GM19025 (cell line): ENCODE measurements around the gene VSNL1.

ENCODE experiments used
- ATAC-seq: cut with Tn5 transposase; IDR thresholded peaks from one replicate; pipeline ENCODE4 v1.9.1; 2021; ENCODE audit warnings: mild to moderate bottlenecking, low read depth, moderate library complexity; ENCODE audit not compliant: unreplicated experiment

VSNL1 gene

DNA sequence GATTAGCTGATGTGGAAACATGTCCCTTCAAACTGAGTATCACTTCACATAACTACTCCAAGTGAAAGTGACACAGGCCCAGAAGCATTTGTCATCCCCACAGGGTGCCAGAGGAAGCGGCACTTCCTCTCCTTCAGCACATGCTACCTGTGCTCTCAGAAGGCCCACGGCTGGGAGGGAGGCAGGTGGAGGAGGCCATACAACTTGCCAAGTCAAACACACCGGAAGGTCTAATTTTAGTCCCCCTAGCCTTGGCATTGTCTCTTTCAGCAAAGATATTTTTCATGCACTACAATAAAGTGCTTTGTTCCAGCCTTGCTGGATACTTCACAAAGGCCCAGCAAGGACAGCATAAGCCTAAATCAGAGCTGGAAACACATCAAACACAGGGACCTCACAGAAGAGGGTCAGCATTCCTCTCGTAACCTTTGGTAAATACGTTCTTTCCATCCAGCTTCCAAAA lies 38.0 kb downstream of the VSNL1 start:
- peak; percentile 70 for ATAC-seq

DNA sequence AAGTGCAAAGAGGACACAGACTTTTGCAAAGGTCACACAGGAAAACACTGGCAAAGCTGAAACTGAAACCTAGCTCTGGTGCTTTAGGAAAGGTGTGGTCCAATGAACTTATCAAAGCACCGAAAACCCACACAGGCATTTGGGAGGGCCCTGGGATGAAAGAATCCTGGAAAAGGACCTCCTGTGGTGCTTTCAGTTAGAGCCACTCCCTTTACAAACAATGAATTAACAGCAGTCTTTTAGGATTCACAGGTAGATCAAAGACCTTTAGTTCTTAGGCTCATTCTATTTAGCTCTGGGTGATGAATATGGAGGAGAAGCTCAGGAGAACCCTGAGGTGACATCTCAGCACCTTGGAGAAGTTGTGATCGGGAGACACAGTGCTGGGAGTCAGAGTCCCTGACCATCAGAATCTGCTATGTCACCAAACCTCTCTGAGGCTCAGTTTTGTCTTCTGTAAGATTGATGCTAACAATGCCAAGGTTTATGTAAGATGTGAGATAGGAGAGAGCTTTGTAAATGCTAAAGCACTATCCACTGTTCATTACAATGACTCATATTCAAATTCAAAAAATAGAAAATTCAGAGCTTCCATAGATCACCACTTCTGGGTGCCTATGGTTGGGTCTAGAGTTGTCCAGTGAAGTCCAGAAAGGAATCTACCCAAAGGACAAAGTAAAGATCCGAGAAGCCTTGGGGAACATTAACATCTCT lies 39.3 kb downstream of the VSNL1 start:
- ATAC-seq = no peak

DNA sequence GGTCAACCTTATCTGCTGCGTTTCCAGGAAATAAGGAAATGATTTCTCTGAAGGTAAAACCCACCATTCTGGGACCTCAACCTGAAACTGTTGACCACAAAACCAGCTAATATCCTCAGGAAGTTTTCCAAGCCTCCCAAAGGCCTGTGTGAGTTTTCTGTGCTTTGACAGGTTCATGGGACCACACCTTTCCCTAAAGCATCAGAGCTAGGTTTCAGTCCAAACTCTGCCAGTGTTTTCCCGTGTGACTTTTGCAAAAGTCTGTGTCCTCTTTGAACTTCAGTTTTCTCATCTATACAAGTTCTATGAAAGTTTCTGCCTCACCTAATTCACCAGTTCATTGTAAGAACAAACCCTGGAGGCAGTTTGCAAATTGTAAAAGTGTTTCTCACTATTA lies 39.8 kb downstream of the VSNL1 start:
- no peak for ATAC-seq

DNA sequence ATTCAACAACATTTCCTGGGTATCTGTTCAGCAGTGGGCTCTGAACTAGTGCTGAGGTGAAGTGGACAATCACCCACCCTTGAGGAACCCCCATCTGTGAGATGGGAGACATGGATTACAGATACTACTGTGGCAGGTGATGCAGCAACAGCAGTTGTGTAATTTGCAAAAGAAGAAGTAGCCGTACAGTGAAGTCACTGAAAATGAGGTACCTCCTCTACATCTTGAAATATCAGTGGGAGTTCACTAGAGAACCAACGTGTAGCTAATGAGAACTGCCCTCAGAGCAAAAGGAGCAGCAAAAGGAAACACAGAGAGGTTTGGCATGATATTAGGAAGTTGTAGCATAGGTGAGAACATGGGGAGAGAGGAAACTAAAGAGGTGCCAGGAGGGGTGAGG lies 41.3 kb downstream of the VSNL1 start:
- ATAC-seq = no peak

DNA sequence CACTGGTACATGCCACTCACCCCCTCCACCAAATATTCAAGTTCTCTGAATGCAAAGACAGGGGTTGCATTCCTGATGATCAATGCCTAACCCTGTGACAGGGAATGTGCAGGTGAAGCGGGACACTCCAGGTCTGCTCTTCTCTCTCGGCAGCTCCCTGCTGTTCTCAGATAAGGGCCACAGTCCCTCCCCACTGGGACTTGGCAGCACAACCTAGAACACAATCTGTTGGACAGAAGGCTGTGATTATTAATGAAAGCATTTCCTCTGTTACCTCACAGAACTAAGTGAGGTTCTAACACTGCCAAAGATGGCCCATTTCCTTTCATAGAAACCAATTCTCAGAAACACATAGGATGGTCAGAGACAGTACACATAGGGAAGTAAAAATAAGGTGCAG lies 42.7 kb downstream of the VSNL1 start:
- no peak for ATAC-seq

GRCh38 chr2:17583646-17584045 lies 43.1 kb downstream of the VSNL1 start:
- ATAC-seq = no peak

GRCh38 chr2:17584689-17585088 lies 44.2 kb downstream of the VSNL1 start:
- no peak for ATAC-seq

DNA sequence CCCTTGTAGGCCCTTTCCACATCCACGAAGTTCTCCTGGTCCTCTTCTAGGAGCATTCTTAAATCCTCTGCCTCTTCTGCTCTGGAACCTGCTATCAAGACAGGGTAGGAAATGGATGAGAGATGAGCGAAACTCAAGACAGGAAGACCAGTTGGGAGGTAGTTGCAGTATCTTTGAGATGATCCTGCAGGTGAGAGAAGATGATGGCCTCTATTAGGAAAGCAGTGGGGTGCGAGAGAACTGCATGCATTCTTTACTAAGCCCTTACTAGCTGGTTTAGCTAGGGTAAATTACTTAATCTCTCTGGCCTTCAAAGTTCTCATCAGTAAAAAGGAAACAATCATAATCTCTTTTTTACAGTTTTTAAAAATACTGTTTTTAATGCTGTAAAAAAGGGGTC lies 47.0 kb downstream of the VSNL1 start:
- ATAC-seq = no peak

DNA sequence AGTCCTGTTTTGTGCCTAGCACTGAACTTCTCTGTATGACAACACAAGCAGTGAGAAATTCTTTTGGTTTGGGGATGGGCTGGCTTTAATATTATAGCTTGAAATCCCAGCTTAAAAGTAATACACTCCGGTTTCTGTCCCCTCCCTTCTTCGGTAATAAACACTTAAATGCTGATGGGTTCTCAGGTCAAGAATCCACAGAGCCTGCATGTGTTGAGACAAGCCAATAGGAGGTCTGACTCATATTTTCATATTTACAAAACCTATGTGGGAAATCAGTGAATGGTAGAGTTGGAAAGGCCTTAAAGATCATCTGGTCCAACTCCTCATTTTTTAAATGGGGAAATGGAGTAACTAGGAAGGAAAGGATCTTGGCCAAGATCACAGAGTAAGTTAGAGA lies 47.5 kb downstream of the VSNL1 start:
- no peak for ATAC-seq

DNA sequence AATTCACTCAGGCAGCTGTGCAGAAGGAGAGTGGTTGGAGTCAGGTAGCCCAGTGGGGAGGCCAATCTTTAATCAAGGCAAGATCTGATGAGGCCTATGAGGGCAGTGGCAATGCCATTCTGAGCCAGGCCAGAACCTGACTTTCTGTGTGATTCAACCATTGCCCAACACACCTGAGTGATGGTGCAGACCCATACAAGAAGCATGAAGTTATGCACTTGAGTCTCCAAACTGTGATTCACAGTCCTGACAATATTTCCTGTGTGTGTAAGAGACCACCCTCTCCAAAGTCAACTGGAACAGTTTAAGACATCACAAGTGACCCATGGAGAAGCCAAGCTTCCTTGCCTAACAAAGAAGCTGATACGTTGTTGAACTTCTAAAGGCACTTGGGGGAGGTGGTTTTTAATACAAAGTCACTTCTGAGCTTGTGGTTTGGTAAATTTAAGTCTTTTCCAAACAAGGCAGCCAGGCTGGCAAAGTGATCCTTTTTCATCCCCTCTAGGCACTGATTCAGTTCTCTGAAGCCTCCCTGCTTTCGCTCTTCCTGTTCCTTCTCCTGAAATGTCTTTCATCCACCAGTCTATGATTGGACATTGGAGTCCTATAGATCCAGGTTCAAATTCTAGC lies 49.0 kb downstream of the VSNL1 start:
- no peak for ATAC-seq

DNA sequence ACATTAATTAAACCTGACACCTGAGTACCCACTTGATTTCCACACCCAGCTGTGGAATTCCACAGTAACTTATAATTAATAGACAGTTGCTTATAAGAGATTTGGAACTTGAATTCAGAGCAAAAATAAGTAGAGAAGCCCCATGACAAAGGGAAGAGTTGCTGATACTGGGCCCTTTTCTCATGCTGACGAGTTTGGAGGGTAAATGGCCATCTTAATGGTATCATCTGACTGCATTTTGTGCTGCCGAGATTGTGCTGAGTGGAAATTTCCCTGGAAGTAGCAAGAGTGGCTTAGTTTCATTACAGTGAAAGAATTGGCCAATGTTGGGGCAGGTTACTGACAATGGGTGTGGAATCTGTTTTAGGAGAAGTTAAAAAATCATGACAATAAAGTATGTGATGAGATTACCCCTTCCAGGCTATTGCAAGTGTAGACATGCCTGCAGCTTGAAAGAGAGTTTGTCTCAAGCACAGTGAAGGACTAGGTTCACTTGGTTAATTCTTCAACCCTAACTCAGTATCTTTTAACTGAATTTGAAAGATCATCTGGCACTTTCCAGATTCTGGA lies 49.9 kb downstream of the VSNL1 start:
- no peak for ATAC-seq

DNA sequence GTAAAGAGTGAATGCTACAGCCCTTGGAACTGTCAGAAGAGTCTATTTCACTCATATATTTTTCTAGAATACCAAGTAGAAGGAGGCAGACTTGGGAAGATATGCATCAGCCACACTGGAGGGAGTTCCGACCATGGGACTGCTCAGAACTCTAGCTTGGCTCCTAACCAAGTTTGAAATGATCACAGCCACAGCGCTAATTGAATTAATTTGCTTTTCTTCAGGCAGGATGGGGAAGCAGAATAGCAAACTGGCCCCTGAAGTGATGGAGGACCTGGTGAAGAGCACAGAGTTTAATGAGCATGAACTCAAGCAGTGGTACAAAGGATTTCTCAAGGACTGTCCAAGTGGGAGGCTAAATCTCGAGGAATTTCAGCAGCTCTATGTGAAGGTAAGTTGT lies 51.4 kb downstream of the VSNL1 start:
- ATAC-seq = no peak

- ATAC-seq = no peak
These were observed 52.4 kb downstream of the VSNL1 start for GRCh38 chr2:17592731-17593409.

GRCh38 chr2:17593445-17593840 lies 52.9 kb downstream of the VSNL1 start:
- no peak for ATAC-seq

DNA sequence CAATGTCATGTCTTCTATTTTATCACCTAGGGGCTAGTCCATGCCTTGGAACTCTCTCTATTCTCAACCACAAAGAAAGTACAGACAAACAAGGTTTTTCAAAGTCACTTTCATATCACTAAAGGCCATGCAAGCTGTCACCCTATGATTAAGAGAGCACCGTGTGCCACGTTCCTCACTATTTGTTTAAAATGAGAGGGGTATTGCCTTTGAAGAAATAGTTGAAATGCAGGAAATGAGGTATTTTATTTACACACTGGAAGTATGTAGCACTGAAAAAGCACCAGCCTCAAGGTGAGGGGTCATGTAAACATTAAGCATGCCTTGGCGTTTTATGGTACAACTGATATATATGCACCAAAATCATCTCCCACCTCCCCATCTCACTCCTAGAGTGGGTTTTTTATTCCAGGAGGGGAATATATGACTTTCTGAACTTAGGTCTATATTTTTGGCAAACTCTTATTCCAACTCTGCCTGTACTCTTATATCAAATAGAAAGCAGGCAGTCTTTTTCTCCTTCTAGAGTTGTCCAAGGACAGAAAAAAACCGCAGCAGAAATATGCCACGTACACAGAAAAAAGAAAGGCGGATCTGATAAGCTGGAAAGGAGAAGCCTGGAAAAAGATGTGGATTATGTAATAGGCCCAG lies 53.5 kb downstream of the VSNL1 start:
- ATAC-seq = no peak

- no peak for ATAC-seq
These were observed 54.3 kb downstream of the VSNL1 start for GRCh38 chr2:17594533-17595401.

DNA sequence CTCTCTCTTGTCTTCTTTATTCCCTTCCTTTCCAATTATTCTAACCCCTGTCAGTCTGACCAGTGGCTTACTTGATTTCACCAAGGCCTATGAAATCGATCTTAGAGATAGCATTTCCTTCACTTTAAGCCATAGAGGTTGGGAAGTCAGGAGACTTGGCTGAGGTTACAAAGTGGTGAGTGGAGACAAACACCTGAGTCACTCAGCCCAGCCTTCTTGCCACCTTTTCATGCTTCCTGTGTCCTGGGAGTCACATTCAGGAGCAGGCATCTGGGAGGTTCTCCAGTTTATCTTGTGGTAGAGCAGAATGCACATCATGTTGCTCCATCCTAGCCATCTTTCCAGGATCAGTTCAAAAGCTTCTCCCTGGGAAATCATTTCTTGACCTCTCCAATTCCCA lies 59.1 kb downstream of the VSNL1 start:
- ATAC-seq = no peak

- ATAC-seq = no peak
These were observed 60.2 kb downstream of the VSNL1 start for GRCh38 chr2:17600556-17601204.

- no peak for ATAC-seq
These were observed 63.6 kb downstream of the VSNL1 start for GRCh38 chr2:17604050-17604449.

- no peak for ATAC-seq
These were observed 65.2 kb downstream of the VSNL1 start for GRCh38 chr2:17605696-17606095.
